ENCODE results near the gene DRP2.
"Not testable (repeated sequence)": the region's sequence is repeated elsewhere in the genome, so short reads cannot be mapped to it uniquely, and the experiment has no call there.

DRP2 gene

GRCh38 chrX:101219116-101219863, at the start of gene DRP2:
Gene DRP2, plus strand, starts transcription at chrX:101219786. Its CDS starts 11,862 bp downstream, at chrX:101231648.
- DNase-seq = no peak

GRCh38 chrX:101171883-101172400, 47.6 kb upstream of the DRP2 start:
- DNase-seq = no peak

- no peak for DNase-seq
Observed at GRCh38 chrX:101176439-101176838, 43.1 kb upstream of the DRP2 start.

- DNase-seq = peak; percentile 79
Observed at GRCh38 chrX:101184876-101185275, 34.7 kb upstream of the DRP2 start.

GRCh38 chrX:101187961-101188360, 31.6 kb upstream of the DRP2 start:
- DNase-seq = not testable (repeated sequence)

GRCh38 chrX:101190736-101191135, 28.9 kb upstream of the DRP2 start:
- DNase-seq = no peak

GRCh38 chrX:101191217-101191750, 28.3 kb upstream of the DRP2 start:
- DNase-seq = no peak

- DNase-seq = no peak
Observed at GRCh38 chrX:101195442-101196173, 24.0 kb upstream of the DRP2 start.

GRCh38 chrX:101203761-101204351, 15.7 kb upstream of the DRP2 start:
- DNase-seq = no peak

GRCh38 chrX:101206471-101206870, 13.1 kb upstream of the DRP2 start:
- peak; percentile 38 for DNase-seq

GRCh38 chrX:101208152-101208905, 11.3 kb upstream of the DRP2 start:
- no peak for DNase-seq

GRCh38 chrX:101210630-101211029, 9.0 kb upstream of the DRP2 start:
- DNase-seq = peak; percentile 38

- no peak for DNase-seq
Observed at GRCh38 chrX:101217689-101218088, 1.9 kb upstream of the DRP2 start.

GRCh38 chrX:101219864-101220346, 319 bp downstream of the DRP2 start:
- DNase-seq = no peak

- no peak for DNase-seq
Observed at GRCh38 chrX:101220662-101221260, 1.2 kb downstream of the DRP2 start.

- no peak for DNase-seq
Observed at GRCh38 chrX:101223226-101223625, 3.6 kb downstream of the DRP2 start.

GRCh38 chrX:101229170-101229569, 9.6 kb downstream of the DRP2 start:
- DNase-seq = no peak

- DNase-seq = no peak
Observed at GRCh38 chrX:101230636-101231035, 11.1 kb downstream of the DRP2 start.

GRCh38 chrX:101231080-101231479, 11.5 kb downstream of the DRP2 start:
- DNase-seq = no peak

GRCh38 chrX:101232316-101232715, 12.7 kb downstream of the DRP2 start:
- DNase-seq = no peak

GRCh38 chrX:101237041-101237440, 17.5 kb downstream of the DRP2 start:
- DNase-seq = no peak

- DNase-seq = no peak
Observed at GRCh38 chrX:101241531-101241930, 21.9 kb downstream of the DRP2 start.
